CD4-positive, alpha-beta T cell treated with Interferon alpha-2 for 1 hour (primary cell): ENCODE results near the gene ANTXR1.
A peak's percentile ranks its signal among the peaks of the same experiment; 100 is the strongest.
"Not testable (repeated sequence)": the region's sequence is repeated elsewhere in the genome, so short reads cannot be mapped to it uniquely, and the experiment has no call there.

Experiments
- DNase-seq, 2 donors: peaks; one replicate each; pipeline ENCODE4 v3.0.0-alpha.2; 2020 to 2022

The ANTXR1 gene

DNA sequence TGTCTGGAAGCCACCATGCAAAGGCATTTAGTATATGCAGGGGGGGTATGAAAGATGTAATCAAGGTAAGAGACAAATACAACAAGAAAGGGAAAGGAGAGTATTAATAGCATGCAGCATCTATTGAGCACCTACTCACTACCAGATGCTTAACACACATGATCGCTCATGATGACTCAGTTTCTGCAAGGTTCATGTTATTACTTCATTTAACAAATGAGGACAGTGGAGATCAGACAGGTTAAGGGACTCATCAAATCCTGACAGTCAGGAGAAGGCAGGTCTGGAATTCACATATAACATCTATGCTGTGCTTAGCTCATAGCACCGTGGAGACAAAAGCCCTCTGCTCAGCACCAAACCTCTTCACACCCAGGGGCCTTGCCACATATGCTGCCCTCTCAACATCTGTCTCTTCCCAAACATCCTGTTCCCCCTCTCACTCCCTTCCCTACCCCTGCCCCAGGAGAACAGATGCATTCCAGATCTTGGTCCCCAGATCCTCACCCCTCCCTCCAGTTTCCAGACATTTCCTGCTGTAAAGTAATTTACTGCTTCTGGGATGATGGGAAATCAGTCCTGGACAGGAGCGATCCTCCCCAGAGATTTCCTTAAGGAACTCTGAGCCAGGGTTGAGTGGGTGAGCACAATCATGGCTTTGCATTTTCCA lies 155.3 kb downstream of the ANTXR1 start:
- DNase-seq: no peak

DNA sequence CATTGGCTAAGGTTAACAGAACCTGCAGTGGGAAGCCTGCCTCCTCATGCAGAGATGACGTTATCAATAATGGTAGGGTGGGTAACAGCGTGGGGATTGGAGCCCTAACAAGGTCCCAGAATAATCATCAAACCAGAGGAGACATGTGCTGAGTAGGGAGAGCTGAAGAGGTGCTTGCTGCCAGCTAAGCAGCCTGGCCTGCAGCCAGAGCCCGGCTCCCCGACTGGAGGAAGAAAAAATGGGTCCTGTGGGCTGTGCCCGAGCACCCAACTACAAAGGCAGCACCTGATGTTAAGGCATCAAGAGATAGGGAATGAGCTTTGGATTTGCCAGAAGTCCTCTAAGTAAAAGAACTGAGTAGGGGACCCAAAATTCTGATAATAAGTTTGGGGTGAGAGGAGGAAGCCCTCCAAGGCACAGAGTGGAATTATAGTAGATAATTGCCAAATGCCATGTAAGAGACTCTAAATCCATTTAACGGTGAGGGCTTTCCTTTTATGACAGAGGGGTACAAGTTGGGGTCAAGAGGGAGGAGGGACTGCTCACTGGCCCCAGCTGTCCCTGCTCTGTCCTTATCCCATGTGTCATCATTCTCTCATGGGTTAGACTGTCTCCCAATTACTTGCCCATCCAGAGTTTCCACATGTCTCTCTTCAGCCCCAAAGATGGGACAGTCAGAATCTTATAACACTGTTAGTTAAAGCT lies 156.1 kb downstream of the ANTXR1 start:
- DNase-seq: no peak

DNA sequence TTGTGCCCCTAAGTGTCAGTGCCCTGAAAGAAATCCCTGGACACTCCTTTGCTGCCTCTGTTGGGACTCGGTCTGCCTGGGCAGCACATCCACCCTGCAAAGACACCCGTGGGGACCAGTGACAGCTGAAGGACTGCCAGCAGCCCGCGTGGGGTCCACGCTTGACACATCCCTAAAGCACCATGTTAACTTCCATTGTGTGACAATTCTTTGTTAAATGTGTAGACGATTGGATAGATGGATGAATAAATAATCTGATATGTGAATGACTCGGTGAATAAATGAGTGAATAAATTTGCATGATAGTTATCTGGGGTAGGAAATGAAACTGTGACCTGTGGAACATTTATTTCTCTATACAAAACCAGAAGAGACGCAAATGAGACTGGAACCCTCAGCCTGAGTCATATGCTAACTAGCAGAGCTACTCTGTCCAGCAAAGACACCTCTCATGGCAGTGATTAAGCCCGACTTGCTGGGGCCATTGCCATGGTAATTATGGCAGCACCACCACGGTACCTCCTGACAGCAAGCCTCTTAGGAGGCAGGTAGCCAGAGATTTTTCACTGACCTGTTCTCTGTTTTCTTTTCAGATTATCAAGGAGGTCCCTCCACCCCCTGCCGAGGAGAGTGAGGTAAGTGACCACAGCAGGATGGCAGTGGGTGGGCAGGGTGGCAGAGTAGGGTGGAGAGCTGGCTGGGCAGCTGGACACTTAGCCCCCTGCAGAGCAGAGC lies 156.8 kb downstream of the ANTXR1 start:
- no peak for DNase-seq

GRCh38 chr2:69170661-69171060 lies 157.7 kb downstream of the ANTXR1 start:
- no peak for DNase-seq

GRCh38 chr2:69171116-69171896 lies 158.3 kb downstream of the ANTXR1 start:
- DNase-seq: no peak

DNA sequence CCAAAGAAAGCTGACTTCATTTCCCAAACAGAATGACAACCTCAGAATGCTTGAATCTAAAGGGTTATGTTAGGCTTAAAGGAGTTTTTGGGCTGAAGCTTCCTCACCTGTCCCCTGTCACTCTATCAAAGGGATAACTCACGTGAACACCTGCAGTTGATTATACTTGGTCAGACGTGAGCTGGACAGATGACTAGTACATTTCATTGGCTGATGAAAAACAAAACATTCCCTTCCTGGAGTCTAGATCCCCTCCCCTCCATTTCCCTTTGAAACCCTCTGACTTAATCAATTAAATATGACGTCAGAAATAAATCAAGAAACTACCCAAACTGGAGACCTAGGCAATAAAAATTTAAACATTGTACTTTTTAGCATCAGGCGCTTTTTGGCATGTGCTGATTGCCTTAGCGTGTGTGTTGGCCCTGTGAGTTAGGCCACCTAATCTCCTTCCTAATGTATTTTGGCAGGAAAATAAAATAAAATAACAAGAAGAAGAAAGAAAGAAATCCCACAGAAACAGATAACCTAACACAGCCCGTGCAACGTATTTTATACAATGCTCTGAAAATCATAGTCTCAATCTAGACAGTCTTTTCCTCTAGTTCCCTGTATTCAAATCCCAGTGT lies 159.0 kb downstream of the ANTXR1 start:
- no peak for DNase-seq

DNA sequence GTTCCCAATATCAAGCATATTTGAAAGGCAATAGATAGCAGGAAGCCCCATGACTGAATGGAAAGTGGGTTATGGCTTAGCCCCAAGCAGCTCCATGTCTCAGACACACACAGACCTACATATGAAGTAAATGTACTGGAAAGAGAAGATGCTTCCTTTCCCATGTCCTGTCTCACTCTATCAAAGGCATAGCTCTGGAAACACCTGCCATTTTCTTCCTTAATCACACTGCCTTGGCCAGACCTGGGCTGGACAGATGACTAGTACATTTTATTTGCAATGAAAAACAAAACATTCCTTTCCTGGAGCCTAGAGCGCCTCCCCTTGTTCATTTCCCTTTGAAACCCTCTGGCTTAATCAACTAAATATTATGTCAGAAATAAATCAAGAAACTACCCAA lies 160.7 kb downstream of the ANTXR1 start:
- DNase-seq: no peak

DNA sequence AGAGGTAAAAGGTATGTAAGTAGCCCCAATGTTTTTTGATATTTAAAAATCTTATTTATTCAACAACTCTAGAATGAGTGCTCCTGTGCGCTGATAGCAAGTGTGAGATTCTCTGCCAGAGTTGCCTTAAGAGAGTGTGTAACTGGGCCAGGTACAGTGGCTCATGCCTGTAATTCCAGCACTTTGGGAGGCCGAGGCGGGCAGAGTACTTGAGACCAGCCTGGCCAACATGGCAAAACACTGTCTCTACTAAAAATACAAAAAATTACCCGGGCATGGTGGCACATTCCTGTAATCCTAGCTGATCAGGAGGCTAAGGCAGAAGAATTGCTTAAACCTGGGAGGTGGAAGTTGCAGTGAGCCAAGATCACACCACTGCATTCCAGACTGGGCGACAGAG lies 161.2 kb downstream of the ANTXR1 start:
- DNase-seq: not testable (repeated sequence)

DNA sequence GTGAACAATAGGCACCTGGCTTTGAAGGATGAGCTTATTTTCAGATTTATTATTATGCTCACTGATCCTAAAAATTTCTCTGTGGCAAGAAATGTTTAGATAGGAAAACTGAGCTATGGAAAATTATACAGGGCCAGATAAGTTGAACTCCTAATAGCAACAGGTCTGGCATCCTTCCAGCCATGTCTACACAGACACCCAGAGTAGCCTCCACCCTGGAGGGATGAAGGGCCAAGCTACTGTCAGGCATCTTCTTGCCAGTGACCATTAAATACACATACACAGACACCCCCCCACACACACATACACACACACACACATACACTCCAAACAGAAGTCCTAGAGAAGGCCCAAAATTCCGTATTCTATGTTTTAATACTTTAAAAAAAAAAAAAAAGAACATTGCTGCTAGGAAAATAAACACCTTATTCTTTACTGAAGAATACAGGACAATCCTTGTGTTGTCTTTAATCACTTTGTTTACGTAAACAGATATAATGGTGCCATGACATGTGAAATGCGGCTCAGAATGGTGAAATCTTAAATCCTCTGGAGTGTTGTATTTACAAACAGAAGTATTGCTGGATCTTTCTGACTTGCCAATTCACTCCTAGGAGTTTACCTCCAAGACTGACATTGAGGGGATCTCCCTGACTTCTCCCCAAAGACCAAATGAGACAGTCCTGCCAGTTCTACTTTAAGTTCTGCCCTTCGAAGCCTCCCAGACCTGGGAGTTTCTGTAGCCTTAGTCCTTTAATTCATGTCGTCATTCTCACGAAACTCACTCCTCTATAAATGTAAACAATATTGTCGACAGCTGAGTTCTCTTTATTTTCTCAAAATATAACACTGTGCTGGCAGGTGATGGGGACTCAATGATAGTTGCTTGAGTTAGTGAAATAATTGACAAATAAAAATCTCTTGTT lies 163.1 kb downstream of the ANTXR1 start:
- DNase-seq: no peak

GRCh38 chr2:69177063-69177771 lies 164.2 kb downstream of the ANTXR1 start:
- DNase-seq: no peak

DNA sequence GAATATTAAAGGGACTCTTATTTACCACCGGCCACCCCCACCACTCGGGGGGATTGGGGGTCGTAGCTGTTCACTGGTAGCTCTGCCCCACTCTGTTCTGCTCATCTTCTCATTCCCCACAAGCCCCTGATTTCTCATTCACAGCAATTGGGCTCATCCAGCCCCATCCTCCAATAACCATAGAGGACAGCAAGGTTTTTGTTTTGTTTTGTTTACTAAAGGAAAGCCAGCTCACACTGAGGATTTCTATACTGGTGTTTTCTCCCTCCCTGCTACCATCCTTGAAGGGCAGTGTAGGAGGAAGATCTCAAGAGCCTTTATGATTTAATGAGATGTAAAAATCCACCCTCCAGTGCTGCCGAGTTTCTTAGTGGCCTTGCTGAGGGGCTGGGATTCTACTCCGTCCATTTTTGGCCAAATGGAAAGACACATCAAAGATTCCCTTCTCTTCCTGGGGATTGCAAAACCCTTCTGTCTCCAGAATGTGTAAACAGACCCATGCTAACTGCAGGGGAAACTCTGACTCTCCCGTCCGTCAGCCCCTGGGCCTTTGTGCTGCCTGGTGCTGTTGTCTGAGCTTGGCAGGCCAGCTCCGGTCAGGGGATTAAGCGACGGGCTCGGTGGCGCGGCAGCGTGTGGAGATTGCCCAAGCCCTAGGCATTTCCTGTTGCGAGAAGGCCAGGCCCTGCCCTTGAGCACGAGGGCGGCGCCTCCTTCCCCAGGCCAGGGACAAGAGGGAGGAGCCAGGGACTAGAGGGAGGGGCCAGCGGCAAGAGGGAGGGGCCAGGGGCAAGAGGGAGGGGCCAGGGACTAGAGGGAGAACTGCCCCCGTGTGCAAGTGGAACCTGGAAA lies 165.0 kb downstream of the ANTXR1 start:
- peak; percentile 22 to 70 for DNase-seq

GRCh38 chr2:69178756-69179155 lies 165.8 kb downstream of the ANTXR1 start:
- DNase-seq: no peak

DNA sequence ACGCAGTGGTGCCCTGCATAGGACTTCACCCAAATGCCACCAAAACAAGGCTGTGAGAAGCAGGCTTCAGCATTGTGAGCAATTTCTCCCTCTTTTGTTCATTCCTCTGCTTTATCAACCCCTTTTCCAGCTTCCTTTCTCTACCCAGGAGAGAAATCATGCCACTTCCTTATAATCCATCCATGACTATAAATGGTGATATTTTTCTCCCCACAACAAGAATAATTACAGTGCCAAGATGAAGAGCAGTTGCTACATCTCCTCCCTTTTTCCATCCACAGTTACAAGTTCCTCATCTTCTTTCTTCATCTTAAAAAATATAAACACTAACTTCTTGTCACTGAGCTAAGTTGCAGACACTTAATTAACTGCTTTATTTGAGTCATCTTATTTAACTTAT lies 167.2 kb downstream of the ANTXR1 start:
- DNase-seq: no peak

DNA sequence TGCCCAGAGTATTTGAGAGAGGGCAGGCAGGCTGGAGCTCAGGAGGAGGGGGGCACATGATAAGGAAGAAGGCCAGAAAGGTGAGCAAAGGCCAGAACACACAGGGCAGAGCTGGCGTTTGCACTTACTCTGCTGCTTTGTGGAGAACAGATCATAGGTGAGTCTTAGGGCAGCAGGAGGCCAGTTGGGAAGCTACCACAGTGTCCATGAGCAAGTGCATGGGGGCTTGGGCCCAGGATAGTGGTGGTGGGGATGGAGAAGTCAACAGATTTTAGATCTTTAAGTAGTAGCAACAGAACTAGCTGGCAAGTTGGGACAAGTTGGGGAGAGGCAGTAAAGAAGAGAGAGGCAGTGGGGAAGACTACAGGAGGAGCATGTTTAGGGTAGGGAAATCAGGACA lies 168.0 kb downstream of the ANTXR1 start:
- DNase-seq: no peak

DNA sequence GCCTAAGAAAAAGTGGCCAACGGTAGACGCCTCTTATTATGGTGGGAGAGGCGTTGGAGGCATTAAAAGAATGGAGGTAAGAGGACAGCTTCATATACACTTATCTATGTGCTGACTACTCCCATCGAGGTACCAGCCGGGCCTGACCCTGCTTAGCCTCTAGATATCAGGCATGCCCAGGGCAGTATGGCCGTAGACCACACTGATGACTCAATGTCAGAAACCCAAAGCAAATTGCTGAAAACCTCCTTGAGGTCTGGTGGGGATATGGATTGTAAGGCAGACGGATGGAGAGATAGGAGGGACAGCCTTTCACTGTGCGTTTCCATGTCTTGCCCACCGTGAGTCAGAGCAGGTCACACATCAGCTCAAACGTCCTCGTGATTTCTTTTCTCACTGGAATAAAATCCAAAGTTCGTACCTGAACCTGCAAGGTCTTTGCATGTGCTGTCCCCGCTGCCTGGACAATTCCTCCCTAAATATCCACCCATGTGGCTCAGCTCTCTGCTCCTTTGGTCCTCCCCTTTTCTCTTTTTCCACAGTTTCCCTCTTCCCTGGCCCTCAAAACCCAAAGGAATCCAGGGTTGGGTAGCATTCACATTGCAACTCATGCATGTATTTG lies 168.9 kb downstream of the ANTXR1 start:
- DNase-seq: no peak

GRCh38 chr2:69183659-69184058 lies 170.7 kb downstream of the ANTXR1 start:
- no peak for DNase-seq

DNA sequence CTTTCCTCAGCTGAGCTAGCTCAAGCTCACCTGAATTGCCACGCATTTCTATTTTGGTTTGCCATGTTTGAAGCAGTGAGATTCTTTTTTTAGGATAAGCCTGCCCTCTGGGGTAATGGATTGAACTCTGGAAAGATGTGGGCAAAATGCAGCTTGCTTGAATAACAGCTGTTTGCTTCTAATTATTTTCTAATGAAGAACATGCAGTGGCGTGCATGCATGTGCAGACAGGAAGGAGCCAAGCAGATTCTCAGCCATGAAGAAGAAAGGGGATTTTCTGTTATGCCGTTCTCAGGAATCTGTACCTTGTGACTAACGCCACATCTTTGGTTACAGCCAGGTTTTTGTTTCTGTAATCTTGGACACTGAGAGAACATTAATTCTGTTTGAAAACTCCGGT lies 171.2 kb downstream of the ANTXR1 start:
- DNase-seq: no peak

DNA sequence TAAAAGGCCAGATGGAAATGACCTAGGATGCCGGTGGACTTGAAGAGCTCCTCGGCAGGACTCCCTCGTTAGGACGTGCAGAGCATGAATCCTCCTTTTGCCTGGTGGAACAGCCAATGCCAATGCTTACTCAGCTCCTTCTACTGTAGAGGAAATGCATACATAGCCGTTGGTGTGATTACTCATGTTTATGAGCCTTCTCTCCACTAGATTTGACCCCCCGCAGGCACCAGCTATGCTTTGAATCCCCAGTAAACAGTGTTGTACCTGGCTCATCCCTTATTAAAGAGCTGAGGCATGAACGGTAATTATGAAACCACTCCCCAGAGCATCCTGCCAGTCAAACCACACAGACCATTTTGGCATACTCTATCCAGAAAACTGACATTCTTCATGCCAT lies 172.8 kb downstream of the ANTXR1 start:
- DNase-seq: no peak

- no peak for DNase-seq
These were observed 173.6 kb downstream of the ANTXR1 start for GRCh38 chr2:69186614-69187013.
